Effector memory CD4-positive, alpha-beta T cell (primary cell): ENCODE results near the gene UBN2.
A peak's percentile ranks its signal among the peaks of the same experiment; 100 is the strongest.

Source experiments
- DNase-seq, 3 donors: peaks; one replicate each; pipeline ENCODE4 v3.0.0-alpha.2; 2020
- H3K27ac ChIP-seq: 2 replicates; pipeline ENCODE4 v1.7.0; 2013; ENCODE audit warnings: mild to moderate bottlenecking, low read length, moderate library complexity; ENCODE audit not compliant: insufficient read depth, poor library complexity, severe bottlenecking
- H3K27me3 ChIP-seq: replicated peaks from 2 replicates; pipeline ENCODE4 v1.7.0; 2013; ENCODE audit warnings: mild to moderate bottlenecking, low read length; ENCODE audit not compliant: insufficient read depth, control insufficient read depth, poor library complexity, severe bottlenecking
- H3K36me3 ChIP-seq: 2 replicates; pipeline ENCODE4 v1.7.0; 2013; ENCODE audit warnings: mild to moderate bottlenecking, low read length, moderate library complexity; ENCODE audit not compliant: control insufficient read depth, insufficient read depth
- H3K4me1 ChIP-seq: 2 replicates; pipeline ENCODE4 v1.7.0; 2013; ENCODE audit warnings: low read length, mild to moderate bottlenecking; ENCODE audit not compliant: control insufficient read depth, insufficient read depth, poor library complexity, severe bottlenecking
- H3K4me3 ChIP-seq: 2 replicates; pipeline ENCODE4 v1.7.0; 2013; ENCODE audit warnings: low read length, low read depth, mild to moderate bottlenecking; ENCODE audit not compliant: insufficient read depth, poor library complexity, severe bottlenecking
- H3K9me3 ChIP-seq: 2 replicates; pipeline ENCODE4 v1.7.0; 2013; ENCODE audit warnings: mild to moderate bottlenecking, low read length, moderate library complexity; ENCODE audit not compliant: control insufficient read depth
- total RNA-seq, 3 donors: gene quantifications; one replicate each; lab custom pipeline; 2026; lab: John Stamatoyannopoulos, UW

Gene UBN2
- total RNA-seq = 28.0 to 50.0 (median 32.6) reads per million in 3 donors

DNA sequence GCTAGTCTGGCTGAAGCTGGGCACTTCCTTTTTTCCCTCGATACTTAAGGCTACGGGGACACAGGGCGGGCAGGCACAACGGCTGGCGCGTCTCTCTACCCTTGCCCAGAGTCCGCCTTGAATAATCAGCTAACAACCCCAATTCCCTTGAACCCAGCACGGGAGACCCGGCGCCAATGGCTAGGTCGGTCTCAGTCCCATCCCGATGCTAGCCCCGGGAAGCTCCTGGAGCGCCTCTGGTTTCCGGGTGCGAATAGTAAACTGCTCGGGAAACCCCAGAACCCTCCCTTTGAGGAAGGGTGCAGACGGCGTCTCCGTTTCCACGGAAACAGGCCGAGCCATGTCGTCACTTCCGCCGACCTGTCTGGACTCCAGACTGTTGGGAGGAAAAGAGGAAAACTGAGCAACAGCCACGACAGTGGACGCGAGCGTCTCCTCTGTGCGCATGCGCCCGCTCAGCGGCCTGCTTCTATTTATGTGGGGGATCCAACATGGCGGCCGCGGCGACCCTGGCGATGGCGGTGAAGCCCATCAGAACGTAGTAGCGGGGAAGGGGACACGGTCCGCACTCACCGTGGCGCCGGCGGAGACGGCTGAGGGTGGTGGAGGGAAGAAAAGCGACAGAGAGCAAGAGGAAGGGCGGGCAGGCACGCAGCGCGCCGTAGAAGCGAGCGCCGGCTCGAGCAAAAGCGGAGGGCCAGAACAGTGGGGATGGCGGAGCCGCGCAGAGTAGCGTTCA is at the start of gene UBN2:
Gene UBN2 (plus strand): TSS at position 464 of the 739 bp plus-strand sequence. CDS start 248 bp downstream, at position 712.
- H3K27me3 ChIP-seq = no peaks in the 10 kb centered on the region
- H3K4me3 ChIP-seq = peak within 1 kb of the TSS; percentile 73
- peaks cover 2% of the 10 kb centered on the region for H3K4me1 ChIP-seq
- H3K27ac ChIP-seq = peak within 1 kb of the TSS; percentile 63
- peak; percentile 83 to 88 (median 86) for DNase-seq
- no peaks in the 10 kb centered on the region for H3K36me3 ChIP-seq
- no peaks in the 10 kb centered on the region for H3K9me3 ChIP-seq

DNA sequence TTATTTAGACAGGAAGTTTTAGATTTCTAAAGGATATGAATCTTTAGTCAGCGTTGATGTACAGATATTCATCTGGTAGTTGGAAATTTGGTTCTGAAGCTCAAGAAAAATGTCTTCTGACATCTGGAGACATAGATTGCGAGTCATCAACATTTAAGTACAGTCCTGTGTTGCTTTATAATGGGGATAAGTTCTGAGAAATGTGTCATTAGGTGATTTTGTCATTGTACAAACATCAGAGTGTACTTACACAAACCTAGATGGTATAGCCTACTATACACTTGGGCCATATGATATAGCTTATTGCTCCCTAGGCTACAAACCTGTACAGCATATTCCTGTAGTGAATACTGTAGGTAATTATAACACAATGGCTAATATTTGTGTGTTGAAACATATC is 49.6 kb upstream of the UBN2 start:
- Histone ChIP-seq H3K9me3 (no peaks in the 10 kb centered on the region), H3K36me3 (no peaks in the 10 kb centered on the region), H3K4me1 (no peaks in the 10 kb centered on the region), H3K27ac (no peak overlapping the region), H3K27me3 (no peaks in the 10 kb centered on the region), H3K4me3 (no peak overlapping the region)
- no peak for DNase-seq

DNA sequence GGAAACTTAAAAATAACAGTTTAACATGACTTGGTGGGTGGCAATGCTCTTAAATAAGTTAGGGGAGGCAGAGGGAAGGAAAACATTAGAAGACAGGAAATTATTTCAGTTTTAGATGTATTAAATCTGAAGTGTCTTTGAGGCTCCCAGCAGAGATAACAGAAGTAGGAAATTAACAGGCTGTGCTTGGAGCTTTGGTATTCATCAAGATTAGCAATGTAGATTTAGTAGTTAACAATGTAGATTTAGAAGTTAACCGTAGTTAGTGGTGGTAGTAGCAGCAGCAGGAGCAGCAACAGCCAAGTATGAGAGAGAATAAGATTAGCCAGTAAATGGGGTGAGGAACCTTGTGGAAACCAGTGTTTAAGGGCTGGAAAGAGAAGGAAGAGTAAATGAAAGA is 48.7 kb upstream of the UBN2 start:
- no peak for DNase-seq
- Histone ChIP-seq H3K9me3 (no peaks in the 10 kb centered on the region), H3K27ac (no peak overlapping the region), H3K4me1 (no peaks in the 10 kb centered on the region), H3K4me3 (no peak overlapping the region), H3K36me3 (no peaks in the 10 kb centered on the region), H3K27me3 (no peaks in the 10 kb centered on the region)

DNA sequence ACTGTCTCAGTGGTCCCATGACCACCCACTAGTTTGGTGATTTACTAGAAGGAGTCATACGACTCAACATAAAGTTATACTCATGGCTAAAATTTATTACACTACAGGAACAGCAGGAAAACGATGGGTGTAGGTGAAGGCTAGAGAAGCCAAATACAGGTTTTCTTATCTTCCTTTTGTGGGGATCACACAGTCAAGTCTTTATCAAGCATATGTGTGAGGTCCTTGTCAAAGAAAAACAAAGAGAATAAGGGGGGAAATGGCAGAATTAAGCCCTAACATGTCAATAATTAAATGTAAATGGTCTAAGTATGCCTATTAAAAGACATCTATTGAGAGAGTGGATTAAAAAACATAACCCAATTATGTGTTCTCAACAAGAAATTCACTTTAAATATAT is 47.8 kb upstream of the UBN2 start:
- Histone ChIP-seq H3K27me3 (no peaks in the 10 kb centered on the region), H3K4me1 (no peaks in the 10 kb centered on the region), H3K27ac (no peak overlapping the region), H3K4me3 (no peak overlapping the region), H3K9me3 (no peaks in the 10 kb centered on the region), H3K36me3 (no peaks in the 10 kb centered on the region)
- DNase-seq = no peak

DNA sequence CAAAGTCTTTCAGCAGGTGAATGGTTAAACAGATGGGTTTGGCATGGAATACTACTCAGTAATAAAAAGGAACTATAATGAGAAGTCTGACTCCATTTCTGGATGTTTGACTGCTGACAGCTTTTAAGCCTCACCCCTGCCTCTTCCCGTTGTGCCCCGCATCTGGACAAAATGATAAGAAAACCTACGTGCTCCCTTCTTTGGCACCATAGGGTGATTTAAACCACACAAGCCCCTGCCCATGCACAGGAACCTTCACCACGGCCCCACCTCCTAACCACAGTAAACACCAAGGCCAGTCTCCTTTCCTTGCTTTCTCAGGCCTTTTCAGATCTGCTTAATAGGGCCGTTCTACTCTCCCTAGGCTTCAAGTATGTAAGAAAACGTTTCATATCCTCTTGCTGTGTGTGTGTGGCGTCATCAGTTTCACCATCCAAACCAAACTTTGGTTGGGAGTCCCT is 47.1 kb upstream of the UBN2 start:
- H3K4me1 ChIP-seq = no peaks in the 10 kb centered on the region
- H3K9me3 ChIP-seq = no peaks in the 10 kb centered on the region
- H3K4me3 ChIP-seq = no peak overlapping the region
- H3K27me3 ChIP-seq = no peaks in the 10 kb centered on the region
- no peak overlapping the region for H3K27ac ChIP-seq
- DNase-seq = no peak
- no peaks in the 10 kb centered on the region for H3K36me3 ChIP-seq

DNA sequence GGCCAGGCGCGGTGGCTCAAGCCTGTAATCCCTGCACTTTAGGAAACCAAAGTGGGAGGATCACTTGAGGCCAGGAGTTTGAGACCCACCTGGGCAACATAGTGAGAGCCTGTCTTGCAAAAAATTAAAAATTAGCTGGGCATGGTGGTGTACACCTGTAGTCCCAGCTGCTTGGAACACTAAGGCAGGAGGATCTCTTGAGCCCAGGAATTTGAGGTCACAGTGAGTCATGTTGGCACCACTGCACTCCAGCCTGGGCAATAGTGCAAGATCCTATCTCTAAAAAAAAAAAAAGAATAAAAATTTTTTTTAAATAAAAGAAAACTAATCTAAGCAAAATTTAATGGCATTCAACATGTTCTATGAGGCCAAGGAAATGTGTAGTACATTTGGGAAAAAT is 44.9 kb upstream of the UBN2 start:
- no peak for DNase-seq
- H3K27ac ChIP-seq = no peak overlapping the region

DNA sequence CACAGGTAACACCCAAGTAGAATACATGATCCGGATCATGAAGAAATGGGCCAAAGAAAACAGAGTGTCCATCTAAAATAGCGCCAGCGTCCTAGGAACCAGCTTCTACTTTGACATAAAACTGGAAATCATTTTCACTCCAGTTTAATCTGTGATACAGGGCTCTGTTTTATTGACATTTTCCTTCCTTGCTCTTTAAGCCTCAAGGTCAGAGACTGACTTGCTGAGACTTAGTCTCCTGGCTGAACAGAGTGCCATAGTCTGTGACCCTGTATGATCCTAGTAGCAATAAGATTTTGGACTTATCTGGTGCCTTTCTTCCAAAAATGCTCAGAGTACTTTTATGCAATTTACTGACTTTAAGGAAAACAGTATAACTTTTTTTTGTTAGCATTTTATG is 41.7 kb upstream of the UBN2 start:
- Histone ChIP-seq H3K9me3 (no peaks in the 10 kb centered on the region), H3K36me3 (no peaks in the 10 kb centered on the region), H3K4me1 (no peaks in the 10 kb centered on the region), H3K27me3 (no peaks in the 10 kb centered on the region), H3K27ac (no peak overlapping the region), H3K4me3 (no peak overlapping the region)
- DNase-seq = no peak

More for the DNA sequence above, 44.9 kb upstream of the UBN2 start:
- no peaks in the 10 kb centered on the region for H3K9me3 ChIP-seq
- no peak overlapping the region for H3K4me3 ChIP-seq
- H3K27me3 ChIP-seq = no peaks in the 10 kb centered on the region
- H3K4me1 ChIP-seq = no peaks in the 10 kb centered on the region
- no peaks in the 10 kb centered on the region for H3K36me3 ChIP-seq

DNA sequence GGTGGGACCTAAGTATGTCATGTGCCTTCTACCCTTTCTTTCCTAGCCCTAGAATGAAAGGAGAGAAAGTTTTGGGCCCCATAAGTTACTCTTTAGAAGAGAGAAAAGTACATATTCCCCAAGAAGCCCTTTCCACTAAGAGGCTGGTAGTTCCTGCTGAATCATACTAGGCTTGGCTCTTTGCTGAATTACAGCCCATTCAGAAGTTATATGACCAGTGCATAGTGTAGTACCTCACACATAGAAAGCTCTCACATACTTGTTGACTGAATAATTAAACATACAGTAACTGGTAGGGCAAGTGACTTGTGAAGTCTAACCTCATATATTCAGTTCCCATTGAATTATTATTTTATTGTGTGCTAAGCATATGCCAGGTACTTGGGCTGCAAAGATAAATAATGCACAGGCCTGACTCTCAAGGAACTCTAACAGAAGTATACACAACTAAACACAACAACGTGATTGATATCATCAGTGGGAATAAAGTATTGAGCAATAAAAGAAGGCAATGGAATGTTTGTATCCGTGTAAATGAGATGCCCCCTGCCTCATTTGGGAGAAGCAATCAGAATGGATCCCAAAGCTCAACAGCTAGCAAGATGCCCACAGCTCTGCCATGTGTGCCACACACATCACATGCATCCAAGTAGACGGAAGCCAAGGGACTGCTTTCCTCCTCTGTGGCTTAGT is 38.9 kb upstream of the UBN2 start:
- Histone ChIP-seq H3K27me3 (no peaks in the 10 kb centered on the region), H3K27ac (no peak overlapping the region), H3K4me3 (no peak overlapping the region), H3K36me3 (no peaks in the 10 kb centered on the region), H3K9me3 (no peaks in the 10 kb centered on the region), H3K4me1 (no peaks in the 10 kb centered on the region)
- no peak for DNase-seq

DNA sequence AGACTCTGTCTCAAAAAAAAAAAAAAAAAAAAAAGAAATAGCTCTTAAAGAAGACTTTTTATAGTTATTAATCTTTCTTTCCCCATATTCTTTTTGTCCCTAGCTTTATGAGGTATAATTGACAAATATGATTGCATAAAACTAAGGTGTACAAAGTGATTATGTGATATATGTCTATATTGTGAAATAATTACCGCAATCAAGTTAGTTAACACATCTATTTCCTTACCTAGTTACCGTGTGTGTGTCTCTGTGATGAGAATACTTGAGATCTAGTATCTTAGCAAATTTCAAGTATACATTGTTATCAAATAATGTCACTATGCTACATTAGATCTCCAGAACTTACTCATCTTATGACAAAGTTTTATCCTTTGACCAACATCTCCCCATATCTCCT is 30.7 kb upstream of the UBN2 start:
- Histone ChIP-seq H3K9me3 (peaks cover 2% of the 10 kb centered on the region), H3K4me1 (no peaks in the 10 kb centered on the region), H3K36me3 (no peaks in the 10 kb centered on the region), H3K4me3 (no peak overlapping the region), H3K27ac (no peak overlapping the region), H3K27me3 (no peaks in the 10 kb centered on the region)
- no peak for DNase-seq

DNA sequence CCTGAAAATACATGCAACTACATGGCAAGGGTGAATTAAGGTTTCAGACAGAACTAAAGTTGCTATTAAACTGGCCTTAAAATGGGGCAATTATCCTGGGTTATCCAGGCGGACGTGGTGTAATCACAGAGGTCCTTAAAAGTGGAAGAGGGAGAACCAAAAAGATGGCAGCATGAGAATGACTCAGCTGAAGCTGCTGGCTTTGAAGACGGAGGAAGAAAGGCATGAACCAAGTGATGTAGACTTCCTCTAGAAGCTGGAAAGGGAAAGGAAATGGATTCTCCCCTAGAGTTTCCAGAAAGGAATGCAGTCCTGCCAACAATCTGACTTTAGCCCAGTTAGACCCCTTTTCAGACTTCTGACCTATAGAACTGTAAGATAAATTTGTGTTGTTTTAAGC is 27.0 kb upstream of the UBN2 start:
- H3K9me3 ChIP-seq = peaks cover 9% of the 10 kb centered on the region
- no peak overlapping the region for H3K4me3 ChIP-seq
- H3K27ac ChIP-seq = no peak overlapping the region
- no peak for DNase-seq
- no peaks in the 10 kb centered on the region for H3K4me1 ChIP-seq
- H3K36me3 ChIP-seq = no peaks in the 10 kb centered on the region
- H3K27me3 ChIP-seq = no peaks in the 10 kb centered on the region
